Fibroblast of lung (primary cell): ENCODE results near the gene CD164L2.

ENCODE experiments used
- CTCF ChIP-seq, 2 donors: IDR thresholded peaks in 1 of 2; conservative IDR thresholded peaks in 1 of 2; 1 replicate in 1 of 2; 2 replicates in 1 of 2; pipeline ENCODE4 v1.5.1; 2011 to 2012; ENCODE audit warnings: low read length in 2 of 2, control low read depth in 1 of 2, inconsistent platforms in 1 of 2, low read depth in 1 of 2, mild to moderate bottlenecking in 1 of 2
- EZH2 ChIP-seq: IDR thresholded peaks from 2 replicates; pipeline ENCODE4 v1.5.1; 2012; ENCODE audit warnings: low read length, control low read depth, mild to moderate bottlenecking; ENCODE audit errors: missing control alignments

GRCh38 chr1:27346991-27347624 is 36.0 kb downstream of the CD164L2 start:
- TF ChIP-seq EZH2 (no peak), CTCF (conservative IDR thresholded peaks at IDR 0.05 in 1 of 2, IDR thresholded peaks at IDR 0.05 in 1 of 2; ENCODE audit: low read depth in 1 of 2, low read length in 2 of 2) (no peak)
